ENCODE results near the gene KRT40.

The KRT40 gene

GRCh38 chr17:40966848-40967247 lies 17.3 kb downstream of the KRT40 start, which contains the start of gene KRT39:
Gene KRT39 (minus strand): TSS chr17:40966948. CDS start chr17:40966856, 92 bp downstream.
- Histone ChIP-seq H3K27me3 (ENCODE audit: insufficient read depth, poor library complexity, severe bottlenecking) (no peaks in the 10 kb centered on the region), H3K4me3 (replicated peaks; ENCODE audit: insufficient read depth, low read length) (no peak within 1 kb of the TSS), H3K27ac (replicated peaks) (no peak within 1 kb of the TSS)
- DNase-seq (ENCODE audit: low read depth in 1 of 2, low spot score in 1 of 2): no peak
- no peak for TF ChIP-seq SPI1 (IDR thresholded peaks at IDR 0.05; ENCODE audit: borderline replicate concordance, low read depth)
- no peak for TF ChIP-seq REST (IDR thresholded peaks at IDR 0.05; ENCODE audit: insufficient replicate concordance, low read depth)
- TF ChIP-seq GABPA (IDR thresholded peaks at IDR 0.05; ENCODE audit: low read depth): no peak
- no peak for TF ChIP-seq POLR2AphosphoS5 (IDR thresholded peaks at IDR 0.05; ENCODE audit: low read depth)
- TF ChIP-seq CTCF (IDR thresholded peaks at IDR 0.05; ENCODE audit: insufficient read depth, low read length): no peak

- no peak overlapping the region for H3K4me3 ChIP-seq (replicated peaks; ENCODE audit: insufficient read depth, low read length)
- TF ChIP-seq POLR2AphosphoS5 (IDR thresholded peaks at IDR 0.05; ENCODE audit: low read depth) (no peak), CTCF (IDR thresholded peaks at IDR 0.05; ENCODE audit: insufficient read depth, low read length) (peak; percentile 65)
These were observed 20.3 kb downstream of the KRT40 start for GRCh38 chr17:40963838-40964237.

GRCh38 chr17:40962059-40962561 lies 22.0 kb downstream of the KRT40 start:
- DNase-seq (ENCODE audit: low read depth in 1 of 2, low spot score in 1 of 2): no peak
- no peak for TF ChIP-seq SPI1 (IDR thresholded peaks at IDR 0.05; ENCODE audit: borderline replicate concordance, low read depth)
- no peak for TF ChIP-seq REST (IDR thresholded peaks at IDR 0.05; ENCODE audit: insufficient replicate concordance, low read depth)
- TF ChIP-seq POLR2AphosphoS5 (IDR thresholded peaks at IDR 0.05; ENCODE audit: low read depth): no peak
- TF ChIP-seq CTCF (IDR thresholded peaks at IDR 0.05; ENCODE audit: insufficient read depth, low read length): no peak
- TF ChIP-seq GABPA (IDR thresholded peaks at IDR 0.05; ENCODE audit: low read depth): no peak
- Histone ChIP-seq H3K27me3 (ENCODE audit: insufficient read depth, poor library complexity, severe bottlenecking) (no peaks in the 10 kb centered on the region), H3K4me3 (replicated peaks; ENCODE audit: insufficient read depth, low read length) (no peak overlapping the region), H3K27ac (replicated peaks) (no peak overlapping the region)

More at GRCh38 chr17:40963838-40964237, 20.3 kb downstream of the KRT40 start:
- no peak overlapping the region for H3K27ac ChIP-seq (replicated peaks)
- no peaks in the 10 kb centered on the region for H3K27me3 ChIP-seq (ENCODE audit: insufficient read depth, poor library complexity, severe bottlenecking)
- no peak for DNase-seq (ENCODE audit: low read depth in 1 of 2, low spot score in 1 of 2)

GRCh38 chr17:40961591-40961990 lies 22.5 kb downstream of the KRT40 start:
- Histone ChIP-seq H3K4me3 (replicated peaks; ENCODE audit: insufficient read depth, low read length) (no peak overlapping the region), H3K27me3 (ENCODE audit: insufficient read depth, poor library complexity, severe bottlenecking) (no peaks in the 10 kb centered on the region), H3K27ac (replicated peaks) (no peak overlapping the region)
- TF ChIP-seq POLR2AphosphoS5 (IDR thresholded peaks at IDR 0.05; ENCODE audit: low read depth): no peak
- no peak for TF ChIP-seq REST (IDR thresholded peaks at IDR 0.05; ENCODE audit: insufficient replicate concordance, low read depth)
- TF ChIP-seq SPI1 (IDR thresholded peaks at IDR 0.05; ENCODE audit: borderline replicate concordance, low read depth): no peak
- no peak for TF ChIP-seq CTCF (IDR thresholded peaks at IDR 0.05; ENCODE audit: insufficient read depth, low read length)
- no peak for TF ChIP-seq GABPA (IDR thresholded peaks at IDR 0.05; ENCODE audit: low read depth)
- no peak for DNase-seq (ENCODE audit: low read depth in 1 of 2, low spot score in 1 of 2)

Data from HL-60 (cell line).